SU-DHL-6 (cell line): ENCODE data around the gene PUDP.

ENCODE experiments used
- CTCF ChIP-seq: fragments of 200-600 bp; sonication (generic); IDR thresholded peaks from one replicate; pipeline ENCODE4 v1.5.1; 2017; ENCODE audit warnings: antibody characterized with exemption, mild to moderate bottlenecking, low read length, moderate library complexity; ENCODE audit not compliant: insufficient read depth, poor library complexity, severe bottlenecking
- EZH2phosphoT487 ChIP-seq: fragments of 200-600 bp; sonication (generic), shearing (Covaris generic); conservative IDR thresholded peaks from 2 replicates; pipeline ENCODE4 v1.6.1; 2018; ENCODE audit warnings: mild to moderate bottlenecking, antibody characterized with exemption, low read length, moderate library complexity, mixed read lengths

GRCh38 chrX:7062903-7063302 is 85.0 kb downstream of the PUDP start:
- TF ChIP-seq CTCF: no peak
- TF ChIP-seq EZH2phosphoT487: no peak
